Measurements from ENCODE around the gene ECEL1. TPM values are rescaled to one million over a fixed set of nuclear protein-coding genes. Genes with fewer than 3 reads are reported as not detected.

The ECEL1 gene
- total RNA-seq, 1 experiment from 2014 or later = not detected

- no peak overlapping the region for H3K4me2 ChIP-seq
- no peaks in the 10 kb centered on the region for H3K79me2 ChIP-seq (ENCODE audit: low read depth)
- no peaks in the 10 kb centered on the region for H3K4me1 ChIP-seq (replicated peaks; ENCODE audit: insufficient read depth)
- no peaks in the 10 kb centered on the region for H3K9me3 ChIP-seq (ENCODE audit: insufficient read depth, low read depth)
- H3F3A ChIP-seq (ENCODE audit: insufficient read depth, low read depth) = no peaks in the 10 kb centered on the region
- H3K27me3 ChIP-seq (ENCODE audit: insufficient read depth, low read depth) = peaks cover 87% of the 10 kb centered on the region
- H3K27ac ChIP-seq = no peak overlapping the region
- intact Hi-C loops (cut with micrococcal nuclease; ENCODE audit: unreplicated experiment) = no loop called here
- TF ChIP-seq EZH2 (IDR thresholded peaks at IDR 0.05; ENCODE audit: low read depth) (no peak), CTCF (conservative IDR thresholded peaks at IDR 0.05) (no peak)
- no peaks in the 10 kb centered on the region for H3K9me2 ChIP-seq (ENCODE audit: insufficient read depth)
- ChIA-PET POLR2A (ENCODE audit: unreplicated experiment) (no interaction called here), CTCF (no interaction called here)
- no peak overlapping the region for H2AFZ ChIP-seq
- no TSS peak for BruUV-seq (replicated peaks)
- H4K20me1 ChIP-seq (ENCODE audit: insufficient read depth) = 0 out of 2 replicates have a peak, but pooled peaks cover 4% of the 10 kb centered on the region
- H3K4me3 ChIP-seq = no peak overlapping the region
- no peak for DNase-seq
- H3K36me3 ChIP-seq (ENCODE audit: low read depth) = no peaks in the 10 kb centered on the region
These were observed 11.6 kb downstream of the ECEL1 start for GRCh38 chr2:232476045-232476444.

GRCh38 chr2:232473467-232473890 is 14.2 kb downstream of the ECEL1 start:
- no peak overlapping the region for H3K4me2 ChIP-seq
- H2AFZ ChIP-seq = no peak overlapping the region
- no TSS peak for BruUV-seq (replicated peaks)
- H3K27me3 ChIP-seq (ENCODE audit: insufficient read depth, low read depth) = peaks cover 86% of the 10 kb centered on the region
- intact Hi-C loops (cut with micrococcal nuclease; ENCODE audit: unreplicated experiment) = no loop called here
- no peaks in the 10 kb centered on the region for H3K36me3 ChIP-seq (ENCODE audit: low read depth)
- H3K4me3 ChIP-seq = no peak overlapping the region
- H3K79me2 ChIP-seq (ENCODE audit: low read depth) = no peaks in the 10 kb centered on the region
- TF ChIP-seq EZH2 (IDR thresholded peaks at IDR 0.05; ENCODE audit: low read depth) (no peak), CTCF (conservative IDR thresholded peaks at IDR 0.05) (no peak)
- H3F3A ChIP-seq (ENCODE audit: insufficient read depth, low read depth) = no peaks in the 10 kb centered on the region
- no peak overlapping the region for H3K27ac ChIP-seq
- no peaks in the 10 kb centered on the region for H3K4me1 ChIP-seq (replicated peaks; ENCODE audit: insufficient read depth)
- CTCF ChIA-PET = no interaction called here
- H3K9me2 ChIP-seq (ENCODE audit: insufficient read depth) = no peaks in the 10 kb centered on the region
- no peak for DNase-seq
- POLR2A ChIA-PET (ENCODE audit: unreplicated experiment) = no interaction called here
- 0 out of 2 replicates have a peak, but pooled peaks cover 4% of the 10 kb centered on the region for H4K20me1 ChIP-seq (ENCODE audit: insufficient read depth)
- H3K9me3 ChIP-seq (ENCODE audit: insufficient read depth, low read depth) = no peaks in the 10 kb centered on the region

- CTCF ChIA-PET = no interaction called here
- H3K9me2 ChIP-seq (ENCODE audit: insufficient read depth) = no peaks in the 10 kb centered on the region
- no peaks in the 10 kb centered on the region for H3K79me2 ChIP-seq (ENCODE audit: low read depth)
- no TSS peak for BruUV-seq (replicated peaks)
- H3K27ac ChIP-seq = no peak overlapping the region
- DNase-seq = no peak
- POLR2A ChIA-PET (ENCODE audit: unreplicated experiment) = no interaction called here
- H3K36me3 ChIP-seq (ENCODE audit: low read depth) = no peaks in the 10 kb centered on the region
- H3K4me1 ChIP-seq (replicated peaks; ENCODE audit: insufficient read depth) = no peaks in the 10 kb centered on the region
- H3K4me3 ChIP-seq = no peak overlapping the region
- peaks cover 80% of the 10 kb centered on the region for H3K27me3 ChIP-seq (ENCODE audit: insufficient read depth, low read depth)
- no peaks in the 10 kb centered on the region for H4K20me1 ChIP-seq (ENCODE audit: insufficient read depth)
- TF ChIP-seq EZH2 (IDR thresholded peaks at IDR 0.05; ENCODE audit: low read depth) = no peak
- no peak for TF ChIP-seq CTCF (conservative IDR thresholded peaks at IDR 0.05)
- H3K4me2 ChIP-seq = no peak overlapping the region
- H3K9me3 ChIP-seq (ENCODE audit: insufficient read depth, low read depth) = no peaks in the 10 kb centered on the region
- no peak overlapping the region for H2AFZ ChIP-seq
- H3F3A ChIP-seq (ENCODE audit: insufficient read depth, low read depth) = no peaks in the 10 kb centered on the region
- intact Hi-C loops (cut with micrococcal nuclease; ENCODE audit: unreplicated experiment) = no loop called here
These were observed 21.4 kb downstream of the ECEL1 start for GRCh38 chr2:232466221-232466620.

Measured in PC-9 (cell line).